ENCODE measurements around the gene LMF1. TPM values are rescaled to one million over a fixed set of nuclear protein-coding genes. Genes with fewer than 3 reads are reported as not detected.
"Not testable (repeated sequence)": the region's sequence is repeated elsewhere in the genome, so short reads cannot be mapped to it uniquely, and the experiment has no call there.

Gene LMF1
- total RNA-seq, 1 experiment from 2014 or later: 2.8 TPM

GRCh38 chr16:831571-832413 is 139.0 kb downstream of the LMF1 start:
- DNase-seq (ENCODE audit: low read depth): no peak

GRCh38 chr16:830871-831570 is 139.8 kb downstream of the LMF1 start:
- no peak for DNase-seq (ENCODE audit: low read depth)

- DNase-seq (ENCODE audit: low read depth): no peak
Measured at GRCh38 chr16:830107-830870, 140.5 kb downstream of the LMF1 start.

DNA sequence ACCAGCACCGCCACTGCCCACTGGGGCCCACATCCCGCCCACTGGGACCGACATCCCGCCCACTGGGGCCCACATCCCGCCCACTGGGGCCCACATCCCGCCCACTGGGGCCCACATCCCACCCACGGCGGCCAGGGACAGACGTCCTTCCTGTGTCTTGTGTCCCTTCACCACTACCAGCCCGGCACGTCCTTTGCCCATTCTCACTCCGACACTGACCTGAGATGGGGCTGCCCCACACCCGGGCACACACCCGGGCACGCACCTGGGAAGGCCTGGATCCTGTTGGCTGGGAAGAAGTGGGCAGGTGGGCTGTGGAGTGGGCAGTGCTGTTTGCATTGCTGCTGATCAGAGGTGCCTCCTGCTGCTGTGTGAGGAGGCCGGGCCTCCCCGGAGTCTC is 141.9 kb downstream of the LMF1 start:
- DNase-seq (ENCODE audit: low read depth): no peak

- no peak for DNase-seq (ENCODE audit: low read depth)
Measured at GRCh38 chr16:827513-827912, 143.3 kb downstream of the LMF1 start.

GRCh38 chr16:825341-826061 is 145.3 kb downstream of the LMF1 start:
- no peak for DNase-seq (ENCODE audit: low read depth)

GRCh38 chr16:824601-825000 is 146.2 kb downstream of the LMF1 start:
- no peak for DNase-seq (ENCODE audit: low read depth)

- DNase-seq (ENCODE audit: low read depth): no peak
Measured at GRCh38 chr16:824194-824593, 146.6 kb downstream of the LMF1 start.

DNA sequence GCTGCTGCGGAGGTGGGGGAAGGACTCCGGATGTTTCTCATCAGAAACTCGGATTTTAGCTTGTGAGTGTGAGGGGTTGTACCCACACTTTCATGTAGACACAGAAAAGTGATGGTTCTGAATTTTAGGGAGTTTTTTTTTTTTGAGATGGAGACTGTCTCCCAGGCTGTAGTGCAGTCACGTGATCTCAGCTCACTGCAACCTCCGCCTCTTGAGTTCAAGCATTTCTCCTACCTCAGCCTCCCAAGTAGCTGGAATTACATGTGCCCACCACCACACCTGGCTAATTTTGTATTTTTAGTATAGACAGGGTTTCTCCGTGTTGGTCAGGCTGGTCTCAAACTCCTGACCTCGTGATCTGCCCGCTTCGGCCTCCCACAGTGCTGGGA is 147.9 kb downstream of the LMF1 start:
- no peak for DNase-seq (ENCODE audit: low read depth)

DNA sequence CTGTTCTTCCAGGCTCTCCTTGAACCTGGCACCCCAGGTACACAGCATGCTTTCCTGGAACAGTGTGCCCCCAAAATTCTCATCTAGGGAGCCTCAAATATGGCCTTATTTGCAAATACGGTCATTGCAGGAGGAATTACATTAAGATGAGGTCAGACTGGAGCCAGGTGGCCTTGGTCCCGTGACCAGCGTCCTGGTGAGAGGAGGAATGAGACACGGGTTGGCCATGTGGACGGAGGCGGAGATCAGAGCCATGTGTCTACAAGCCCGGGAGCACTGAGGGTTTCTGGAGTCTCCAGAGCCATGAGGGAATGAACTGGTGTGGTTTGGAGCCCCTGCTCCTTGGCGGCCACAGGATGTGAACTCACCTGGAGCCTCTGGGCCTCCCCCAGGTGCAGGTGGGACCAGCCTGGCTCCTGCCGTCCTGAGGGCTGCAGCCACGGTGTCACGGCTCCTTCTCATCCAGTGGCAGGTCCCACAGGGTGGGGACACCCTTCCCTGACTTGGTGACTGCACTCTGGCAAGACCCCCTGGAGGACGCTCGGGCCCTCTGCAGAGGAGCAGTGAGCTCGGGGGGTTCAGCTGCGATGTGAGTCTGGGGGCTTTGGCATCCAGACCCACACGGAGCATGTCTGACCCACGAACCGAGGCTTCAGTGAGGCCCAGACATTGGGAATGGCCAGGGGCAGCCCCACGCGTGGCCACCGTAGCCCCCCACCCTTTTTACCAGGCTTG is 148.4 kb downstream of the LMF1 start:
- DNase-seq (ENCODE audit: low read depth): no peak

DNA sequence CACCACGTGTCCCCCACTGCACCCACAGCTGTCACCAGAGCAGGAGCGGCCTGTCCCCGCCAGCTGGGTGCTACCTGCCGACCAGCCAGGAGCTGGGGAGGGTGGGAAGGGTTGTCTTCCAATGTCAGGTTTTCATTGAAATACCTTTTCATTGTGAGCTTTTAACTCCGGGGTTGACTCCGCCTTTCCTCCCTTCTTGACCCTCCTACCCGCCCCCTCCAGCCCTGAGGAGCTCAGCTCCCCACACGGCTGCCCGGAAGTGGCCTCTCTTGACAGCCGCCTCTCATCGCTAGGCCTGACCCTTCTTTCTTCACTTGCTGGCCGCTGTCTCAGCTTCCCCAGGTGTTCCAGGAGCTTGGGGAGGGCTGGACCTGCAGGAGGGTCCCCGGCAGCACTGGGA is 149.0 kb downstream of the LMF1 start:
- DNase-seq (ENCODE audit: low read depth): no peak

- no peak for DNase-seq (ENCODE audit: low read depth)
Measured at GRCh38 chr16:820748-821147, 150.0 kb downstream of the LMF1 start.

- not testable (repeated sequence) for DNase-seq (ENCODE audit: low read depth)
Measured at GRCh38 chr16:820044-820408, 150.8 kb downstream of the LMF1 start.

DNA sequence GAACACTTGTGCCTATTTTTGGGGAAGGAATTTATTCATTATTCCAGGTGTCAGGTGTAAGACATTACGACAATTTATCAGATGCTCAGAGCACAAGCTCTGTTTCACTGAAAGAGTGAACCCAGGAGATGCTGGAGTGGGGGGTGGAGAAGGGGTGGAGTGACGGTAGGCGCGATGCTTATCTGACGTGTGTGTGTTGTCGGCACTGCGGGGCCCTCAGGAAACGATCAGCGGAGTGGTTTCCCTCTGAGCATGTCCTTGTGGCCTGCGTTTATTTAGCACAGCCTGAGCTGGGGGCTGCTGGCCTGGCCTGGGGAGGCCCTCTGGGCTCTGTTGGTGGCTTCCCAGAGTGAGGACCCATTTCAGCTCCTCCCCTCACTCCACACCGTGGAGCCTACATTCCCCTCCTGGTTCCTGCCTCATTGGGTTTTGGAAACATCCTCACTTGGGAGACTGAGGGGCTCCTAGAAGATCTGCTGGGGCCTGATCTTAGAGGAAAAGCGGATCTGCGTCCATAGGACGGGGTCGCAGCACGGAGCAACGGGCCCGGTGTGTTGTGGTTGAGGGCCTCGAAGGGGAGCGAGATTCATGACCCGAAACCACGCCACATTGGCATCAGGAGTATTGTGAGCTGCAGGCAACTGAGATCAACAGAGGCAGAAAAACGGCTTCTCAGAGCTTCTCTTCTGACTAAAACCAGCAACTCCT is 151.3 kb downstream of the LMF1 start:
- no peak for DNase-seq (ENCODE audit: low read depth)

- DNase-seq (ENCODE audit: low read depth): no peak
Measured at GRCh38 chr16:818592-818991, 152.2 kb downstream of the LMF1 start.

DNA sequence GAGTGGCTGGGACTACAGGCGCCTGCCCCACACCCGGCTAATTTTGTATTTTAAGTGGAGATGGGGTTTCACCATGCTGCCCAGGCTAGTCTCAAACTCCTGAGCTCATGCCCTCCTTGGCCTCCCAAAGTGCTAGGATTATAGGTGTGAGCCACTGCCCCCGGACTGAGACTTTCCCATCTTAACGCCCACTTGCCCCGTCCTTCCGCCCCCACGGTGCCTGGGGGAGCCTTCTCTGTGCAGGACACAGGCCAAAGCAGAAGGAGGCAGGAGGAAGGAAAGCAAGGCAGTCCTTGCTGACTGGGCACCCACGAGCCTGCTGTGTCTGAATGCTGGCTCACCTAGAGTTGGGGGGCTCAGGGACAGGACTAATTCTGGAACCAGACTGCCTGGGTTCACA is 152.7 kb downstream of the LMF1 start:
- no peak for DNase-seq (ENCODE audit: low read depth)

DNA sequence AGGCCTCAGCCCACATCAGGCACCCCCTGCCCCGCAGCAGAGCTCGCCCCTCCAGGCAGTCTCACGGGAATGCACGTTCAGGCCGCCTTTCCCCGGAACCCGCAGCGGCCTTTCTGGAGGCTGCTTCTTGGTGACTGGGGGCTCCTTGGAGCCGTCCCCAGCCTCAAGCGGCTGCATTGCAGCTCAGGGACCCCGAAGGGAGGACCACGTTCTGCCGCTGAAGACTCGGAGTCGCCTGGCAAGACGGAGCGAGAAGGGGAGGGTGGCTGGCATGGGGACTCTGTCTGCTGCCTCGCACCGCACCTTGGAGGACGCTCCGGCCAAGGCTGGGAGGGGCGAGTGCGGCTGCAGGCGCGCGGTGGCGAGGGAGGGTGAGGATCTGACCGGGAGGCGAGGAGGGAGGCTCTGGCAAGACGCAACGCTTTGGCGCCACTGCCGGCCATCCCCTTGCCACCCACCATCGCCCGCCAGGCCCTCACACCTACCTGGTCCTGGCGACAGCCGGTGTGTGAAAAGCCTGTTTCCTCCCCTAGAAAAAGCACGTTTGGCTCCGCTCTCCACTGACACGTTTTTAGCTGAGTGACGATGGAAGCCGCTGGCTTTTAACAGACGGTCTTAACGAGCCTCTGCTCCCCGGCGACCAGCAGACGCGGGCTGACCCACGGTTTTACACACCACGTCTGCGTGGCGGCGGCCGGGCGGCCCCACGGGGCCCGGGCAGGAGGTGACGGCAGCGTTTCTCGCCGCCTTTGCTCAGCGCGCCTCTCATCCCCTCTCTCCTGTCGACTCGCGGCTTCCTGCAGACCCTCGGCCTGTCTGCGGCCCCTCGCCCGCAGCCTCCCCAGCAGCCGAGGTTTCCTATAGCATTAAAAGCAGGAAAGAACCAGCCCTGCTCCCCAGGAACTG is 153.5 kb downstream of the LMF1 start:
- DNase-seq (ENCODE audit: low read depth): no peak

GRCh38 chr16:815861-816260 is 154.9 kb downstream of the LMF1 start:
- DNase-seq (ENCODE audit: low read depth): no peak

DNA sequence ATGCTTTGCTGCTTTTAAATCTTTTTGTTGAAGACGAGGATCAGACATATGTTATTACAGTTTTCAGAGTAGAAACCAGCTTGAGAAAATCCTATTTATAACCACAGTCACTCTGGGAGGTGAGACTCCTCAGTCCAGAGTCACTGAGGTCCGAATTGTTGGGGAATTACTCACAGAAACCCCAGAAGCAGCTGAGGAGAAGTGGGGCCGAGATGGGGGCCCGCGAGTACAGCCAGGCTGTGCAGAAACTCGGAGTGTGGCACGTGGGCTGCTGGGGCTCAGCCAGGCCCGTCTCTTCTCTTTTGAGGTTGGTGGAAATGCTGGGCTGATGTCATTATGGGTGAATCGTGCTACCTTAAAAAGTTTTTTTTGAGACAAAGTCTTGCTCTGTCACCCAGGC is 155.8 kb downstream of the LMF1 start:
- peak; percentile 88 for DNase-seq (ENCODE audit: low read depth)

All from M059J (cell line).